H1 (cell line): ENCODE data around the gene STX4. TPM values are rescaled to one million over a fixed set of nuclear protein-coding genes. Genes with fewer than 3 reads are reported as not detected.

ENCODE experiments used
- CTCF ChIA-PET: fragments of 300-600 bp; sonication (Branson Sonifier 250); formaldehyde crosslinking; loops from one replicate; lab custom pipeline; 2021; ENCODE audit not compliant: partially characterized antibody; lab: Charles Lee
- POLR2A ChIA-PET: fragments of 300-600 bp; sonication (Branson Sonifier 250); formaldehyde crosslinking; loops from one replicate; lab custom pipeline; 2021; ENCODE audit warnings: inconsistent platforms; ENCODE audit not compliant: partially characterized antibody; lab: Charles Lee
- DNase-seq, 2 experiments: peaks; one replicate each; pipeline versions ENCODE4 v3.0.0 to v3.0.0-alpha.2; 2010 to 2022; ENCODE audit warnings: low spot score in 2 of 2, low read depth in 1 of 2, mixed read lengths in 1 of 2
- FAIRE-seq: peaks from 2 replicates; lab custom pipeline; 2011; peaks lifted over from hg19 to GRCh38; lab: Jason Lieb, UNC
- H2AFZ ChIP-seq: 2 replicates; pipeline ENCODE4 v1.8.1; 2012; ENCODE audit warnings: low read length, inconsistent platforms
- H2AK5ac ChIP-seq: 2 replicates; pipeline ENCODE4 v1.6.1; 2013; ENCODE audit warnings: low read depth, low read length
- H2BK120ac ChIP-seq: replicated peaks from 2 replicates; pipeline ENCODE3; 2013; ENCODE audit warnings: low read depth, low read length, inconsistent platforms
- H2BK12ac ChIP-seq: 2 replicates; pipeline ENCODE4 v1.6.1; 2013; ENCODE audit warnings: low read depth, low read length
- H2BK15ac ChIP-seq: 2 replicates; pipeline ENCODE4 v1.6.1; 2013; ENCODE audit warnings: low read length
- H2BK20ac ChIP-seq: 2 replicates; pipeline ENCODE4 v1.6.1; 2013; ENCODE audit warnings: low read length
- H2BK5ac ChIP-seq: 2 replicates; pipeline ENCODE4 v1.6.1; 2013; ENCODE audit warnings: low read depth, low read length
- H3K14ac ChIP-seq: 2 replicates; pipeline ENCODE4 v1.6.1; 2013; ENCODE audit warnings: inconsistent platforms; ENCODE audit not compliant: insufficient read length
- H3K18ac ChIP-seq: 2 replicates; pipeline ENCODE4 v1.6.1; 2013; ENCODE audit warnings: low read length; ENCODE audit errors: extremely low read depth
- H3K23ac ChIP-seq: 2 replicates; pipeline ENCODE4 v1.6.1; 2013; ENCODE audit warnings: inconsistent platforms; ENCODE audit not compliant: insufficient read length
- H3K23me2 ChIP-seq: 2 replicates; pipeline ENCODE4 v1.6.1; 2013; ENCODE audit warnings: low read depth, low read length
- H3K27ac ChIP-seq: 2 replicates; pipeline ENCODE4 v1.6.1; 2011; ENCODE audit warnings: low read depth, low read length, inconsistent platforms
- H3K27me3 ChIP-seq, 4 experiments: replicated peaks in 1 of 4; 1 replicate in 1 of 4; 2 replicates in 3 of 4; pipeline versions ENCODE4 v1.6.1 to v1.8.1; 2011 to 2013; ENCODE audit warnings: low read length in 3 of 4, mild to moderate bottlenecking in 3 of 4, inconsistent platforms in 2 of 4, mixed read lengths in 2 of 4, moderate library complexity in 1 of 4; ENCODE audit not compliant: control insufficient read depth in 3 of 4, insufficient read depth in 3 of 4; ENCODE audit errors: extremely low read depth in 1 of 4
- H3K36me3 ChIP-seq, 4 experiments: 2 replicates each; pipeline versions ENCODE4 v1.6.1 to v1.8.1; 2011 to 2013; ENCODE audit warnings: mild to moderate bottlenecking in 4 of 4, low read length in 3 of 4, moderate library complexity in 2 of 4, control low read depth in 1 of 4, inconsistent platforms in 1 of 4; ENCODE audit not compliant: insufficient read depth in 4 of 4, control insufficient read depth in 2 of 4
- H3K4ac ChIP-seq: replicated peaks from 2 replicates; pipeline ENCODE3; 2013; ENCODE audit warnings: low read length, low read depth, mixed read lengths, inconsistent platforms; ENCODE audit not compliant: insufficient read length
- H3K4me1 ChIP-seq, 4 experiments: replicated peaks in 1 of 4; 1 replicate in 1 of 4; 2 replicates in 3 of 4; pipeline versions ENCODE4 v1.6.1 to v1.8.1; 2011 to 2013; ENCODE audit warnings: low read length in 3 of 4, inconsistent platforms in 2 of 4, mixed read lengths in 1 of 4; ENCODE audit not compliant: insufficient read depth in 4 of 4, control insufficient read depth in 3 of 4
- H3K4me2 ChIP-seq, 2 experiments: 2 replicates each; pipeline versions ENCODE4 v1.6.1 to v1.8.1; 2011 to 2013; ENCODE audit warnings: low read depth in 2 of 2, low read length in 2 of 2, control low read depth in 1 of 2, inconsistent platforms in 1 of 2, mild to moderate bottlenecking in 1 of 2; ENCODE audit not compliant: insufficient read depth in 1 of 2
- H3K4me3 ChIP-seq, 4 experiments: fragments of 200-600, 300-600 bp in 1 of 4; sonication (generic), shearing (Covaris generic), sonication (Bioruptor Twin) in 1 of 4; 2 replicates each; pipeline versions ENCODE4 v1.5.1 to v1.8.1; 2011 to 2016; ENCODE audit warnings: low read length in 4 of 4, low read depth in 3 of 4, control low read depth in 2 of 4, inconsistent platforms in 2 of 4, mild to moderate bottlenecking in 2 of 4, mixed read lengths in 1 of 4, moderate library complexity in 1 of 4; ENCODE audit not compliant: insufficient read depth in 2 of 4; ENCODE audit errors: extremely low read depth in 1 of 4
- H3K56ac ChIP-seq: replicated peaks from 2 replicates; pipeline ENCODE3; 2013; ENCODE audit warnings: low read depth, mild to moderate bottlenecking, mixed read lengths, low read length, inconsistent platforms; ENCODE audit not compliant: insufficient read length
- H3K79me1 ChIP-seq: 2 replicates; pipeline ENCODE4 v1.6.1; 2013; ENCODE audit warnings: low read depth, low read length, control low read depth
- H3K79me2 ChIP-seq, 2 experiments: 2 replicates each; pipeline versions ENCODE4 v1.6.1 to v1.8.1; 2012 to 2013; ENCODE audit warnings: low read length in 2 of 2, mild to moderate bottlenecking in 2 of 2, inconsistent platforms in 1 of 2; ENCODE audit not compliant: insufficient read depth in 2 of 2, control insufficient read depth in 1 of 2
- H3K9ac ChIP-seq, 4 experiments: replicated peaks in 1 of 4; 1 replicate in 1 of 4; 2 replicates in 3 of 4; pipeline versions ENCODE4 v1.6.1 to v1.8.1; 2011 to 2013; ENCODE audit warnings: low read depth in 3 of 4, low read length in 3 of 4, control low read depth in 2 of 4, mild to moderate bottlenecking in 2 of 4, moderate library complexity in 2 of 4, inconsistent platforms in 1 of 4; ENCODE audit errors: extremely low read depth in 1 of 4
- H3K9me3 ChIP-seq, 2 experiments: 2 replicates each; pipeline versions ENCODE4 v1.6.1 to v1.8.1; 2012 to 2013; ENCODE audit warnings: mild to moderate bottlenecking in 2 of 2, moderate library complexity in 2 of 2, control low read depth in 1 of 2, inconsistent platforms in 1 of 2, low read depth in 1 of 2, low read length in 1 of 2, mixed read lengths in 1 of 2; ENCODE audit not compliant: insufficient read depth in 2 of 2
- H4K20me1 ChIP-seq, 2 experiments: replicated peaks in 1 of 2; 2 replicates each; pipeline versions ENCODE3 to v1.8.1; 2011 to 2013; ENCODE audit warnings: inconsistent platforms in 2 of 2, low read length in 2 of 2, mild to moderate bottlenecking in 1 of 2; ENCODE audit not compliant: insufficient read depth in 2 of 2, control insufficient read depth in 1 of 2
- H4K5ac ChIP-seq: 2 replicates; pipeline ENCODE4 v1.6.1; 2013; ENCODE audit warnings: low read length, low read depth, mixed read lengths, inconsistent platforms; ENCODE audit not compliant: insufficient read length
- H4K8ac ChIP-seq: 2 replicates; pipeline ENCODE4 v1.8.0; 2013; ENCODE audit warnings: mild to moderate bottlenecking, moderate library complexity, low read length, inconsistent platforms; ENCODE audit not compliant: insufficient read depth; ENCODE audit errors: extremely low read depth
- H4K91ac ChIP-seq: replicated peaks from 2 replicates; pipeline ENCODE3; 2013; ENCODE audit warnings: low read length, mixed read lengths, inconsistent platforms; ENCODE audit not compliant: insufficient read length
- ATF2 ChIP-seq: IDR thresholded peaks from 2 replicates; pipeline ENCODE4 v1.6.1; 2012; ENCODE audit warnings: low read length, inconsistent platforms
- KDM4A ChIP-seq: IDR thresholded peaks from one replicate; pipeline ENCODE4 v1.7.1; 2012; ENCODE audit warnings: low read depth, mild to moderate bottlenecking, moderate library complexity, low read length, inconsistent platforms; ENCODE audit not compliant: severe bottlenecking
- NANOG ChIP-seq: IDR thresholded peaks from 2 replicates; pipeline ENCODE4 v1.6.1; 2011; ENCODE audit warnings: low read length, low read depth, mild to moderate bottlenecking, inconsistent platforms; ENCODE audit not compliant: insufficient read depth, poor library complexity, severe bottlenecking
- RBBP5 ChIP-seq: IDR thresholded peaks from 2 replicates; pipeline ENCODE4 v1.7.1; 2012; ENCODE audit warnings: low read depth, mild to moderate bottlenecking, inconsistent platforms, low read length, moderate library complexity, borderline replicate concordance
- USF2 ChIP-seq: IDR thresholded peaks from 2 replicates; pipeline ENCODE4 v1.6.1; 2011; ENCODE audit warnings: low read length, improper control_type of control experiment
- WGBS, 2 experiments: shearing (Covaris generic) in 1 of 2; methylation state at CpG; one replicate each; pipeline versions ENCODE4 v1.1.6 to v1.1.7; 2013 to 2015; ENCODE audit warnings: low lambda C conversion rate in 2 of 2, mixed read lengths in 2 of 2, inconsistent platforms in 1 of 2, low coverage in 1 of 2, missing lambda C conversion rate in 1 of 2; ENCODE audit not compliant: insufficient replicate concordance in 2 of 2, insufficient coverage in 1 of 2, insufficient read length in 1 of 2; ENCODE audit errors: extremely low coverage in 1 of 2, missing lambda C conversion rate in 1 of 2; 5-methylcytosine and 5-hydroxymethylcytosine counted together
- polyA plus RNA-seq, 7 experiments: library from polyadenylated mRNA; depleted of rRNA in 3 of 7; stranded (reverse) in 5 of 7; unstranded in 2 of 7; fragments of >200 nt in 5 of 7; fragments of 200-250 nt in 2 of 7; gene quantifications; 1 replicate in 5 of 7; 2 replicates in 1 of 7; 4 replicates in 1 of 7; pipeline versions ENCODE4 v1.2.1 to v1.2.3, GENCODE V29; 2011 to 2013; ENCODE audit warnings: missing spikeins in 2 of 7, mixed read lengths in 2 of 7
- total RNA-seq: library from RNA; stranded (reverse); fragmentation: NEBNext Ultra II Directional; extraction: Animal tissue kit (Norgen Biotek cat#: 25700); gene quantifications from 2 replicates; pipeline ENCODE4 v1.2.1, GENCODE V29; 2021
- TF ChIP-seq, protein P1 (sequence below), 3 experiments: IDR thresholded peaks; 1 replicate in 2 of 3; 2 replicates in 1 of 3; pipeline versions ENCODE4 v1.5.1 to v1.6.1; 2011; ENCODE audit warnings: low read length in 3 of 3, mild to moderate bottlenecking in 3 of 3, inconsistent platforms in 2 of 3, low read depth in 1 of 3, moderate library complexity in 1 of 3; ENCODE audit not compliant: insufficient read depth in 1 of 3; ENCODE audit errors: control extremely low read depth in 1 of 3

The STX4 gene
- total and polyA plus RNA-seq, 2 of the 8 experiments (the other 6 are each of a cell fraction or from before 2014, with no cell fraction given), result 25.8 to 32.3 TPM

- Histone ChIP-seq H2BK5ac (no peak overlapping the region), H3K9ac (no peak overlapping the region), H3K79me2 (peaks cover 0 to 4% of the 10 kb centered on the region in 2 experiments; a peak in 1 of 4 replicates), H3K79me1 (0 out of 2 replicates have a peak, but pooled peaks cover 6% of the 10 kb centered on the region), H4K8ac (no peak overlapping the region), H3K56ac (no peak overlapping the region), H4K91ac (no peak overlapping the region), H2AFZ (no peak overlapping the region), H2BK12ac (no peak overlapping the region), H3K27ac (no peak overlapping the region), H3K4me1 (peaks cover 4 to 18% (median 6%) of the 10 kb centered on the region in 4 experiments), H3K14ac (no peak overlapping the region), H3K27me3 (no peaks in the 10 kb centered on the region; a peak in 2 of 7 replicates), H4K5ac (no peak overlapping the region), H3K4me2 (no peak overlapping the region), H3K23ac (no peak overlapping the region), H3K18ac (no peak overlapping the region), H3K4ac (no peak overlapping the region), H3K36me3 (no peaks in the 10 kb centered on the region), H3K4me3 (no peak overlapping the region), H4K20me1 (peaks cover 0 to 4% of the 10 kb centered on the region in 2 experiments), H2BK20ac (no peak overlapping the region), H3K23me2 (peaks cover 1% of the 10 kb centered on the region; the same call in 1 of the 2 replicates), H2BK15ac (no peak overlapping the region), H2BK120ac (no peak overlapping the region), H2AK5ac (no peak overlapping the region), H3K9me3 (no peaks in the 10 kb centered on the region)
- 92% methylated on average over 5 of the region's 5 CpGs; no CpG with 5 or more reads in 1 of the 2 experiments for WGBS, 2 experiments
- ChIA-PET POLR2A (interaction anchor here (0.6 to 1.6 kb wide), 5 partner anchors 23 to 344 kb away, joined by 3 to 6 read pairs (median 3); partner anchors contain the start of genes CTF1, HSD3B7, ZNF646 and ZNF668), CTCF (interaction anchor here (0.9 to 3.9 kb wide), 5 partner anchors 10 to 54 kb away, joined by 3 to 21 read pairs (median 5); partner anchors contain the start of gene HSD3B7)
- DNase-seq, result no peak
- no peak for FAIRE-seq
- TF ChIP-seq ATF2, result no peak
- TF ChIP-seq KDM4A, result no peak
- TF ChIP-seq RBBP5, result no peak
- TF ChIP-seq USF2, result no peak
- no peak for TF ChIP-seq NANOG
- TF ChIP-seq, protein P1, sequence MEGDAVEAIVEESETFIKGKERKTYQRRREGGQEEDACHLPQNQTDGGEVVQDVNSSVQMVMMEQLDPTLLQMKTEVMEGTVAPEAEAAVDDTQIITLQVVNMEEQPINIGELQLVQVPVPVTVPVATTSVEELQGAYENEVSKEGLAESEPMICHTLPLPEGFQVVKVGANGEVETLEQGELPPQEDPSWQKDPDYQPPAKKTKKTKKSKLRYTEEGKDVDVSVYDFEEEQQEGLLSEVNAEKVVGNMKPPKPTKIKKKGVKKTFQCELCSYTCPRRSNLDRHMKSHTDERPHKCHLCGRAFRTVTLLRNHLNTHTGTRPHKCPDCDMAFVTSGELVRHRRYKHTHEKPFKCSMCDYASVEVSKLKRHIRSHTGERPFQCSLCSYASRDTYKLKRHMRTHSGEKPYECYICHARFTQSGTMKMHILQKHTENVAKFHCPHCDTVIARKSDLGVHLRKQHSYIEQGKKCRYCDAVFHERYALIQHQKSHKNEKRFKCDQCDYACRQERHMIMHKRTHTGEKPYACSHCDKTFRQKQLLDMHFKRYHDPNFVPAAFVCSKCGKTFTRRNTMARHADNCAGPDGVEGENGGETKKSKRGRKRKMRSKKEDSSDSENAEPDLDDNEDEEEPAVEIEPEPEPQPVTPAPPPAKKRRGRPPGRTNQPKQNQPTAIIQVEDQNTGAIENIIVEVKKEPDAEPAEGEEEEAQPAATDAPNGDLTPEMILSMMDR (IDR thresholded peaks at IDR 0.05; ENCODE audit: control extremely low read depth in 1 of 3, insufficient read depth in 1 of 3, low read depth in 1 of 3, low read length in 3 of 3), result no peak
These were observed 24.8 kb upstream of the STX4 start for GRCh38 chr16:31008551-31008950.
